ENCODE measurements around the gene ERRFI1. TPM values are rescaled to one million over a fixed set of nuclear protein-coding genes. Genes with fewer than 3 reads are reported as not detected.
A peak's percentile ranks its signal among the peaks of the same experiment; 100 is the strongest.
"Not testable (repeated sequence)": the region's sequence is repeated elsewhere in the genome, so short reads cannot be mapped to it uniquely, and the experiment has no call there.

The ERRFI1 gene
- total RNA-seq = 5.8 TPM
- polyA plus RNA-seq = 1 to 10 TPM in 1 of 4 donors, under 1 TPM in 2, not detected in 1; 0.37 to 1.2 (median 0.75) TPM

GRCh38 chr1:8026153-8026975 is at the start of gene ERRFI1:
Gene ERRFI1, minus strand, starts transcription at chr1:8026309. Its CDS starts 10,690 bp downstream, at chr1:8015619.
- peaks cover 5 to 13% (median 10%) of the 10 kb centered on the region in 4 donors for H3K4me1 Mint-ChIP-seq
- DNase-seq (peak; percentile 82 to 91 (median 86)), ATAC-seq (ENCODE audit: low read depth in 2 of 2) (peak; percentile 90 to 93)
- Histone ChIP-seq H3K27me3 (ENCODE audit: control insufficient read depth, insufficient read depth, low read length) (peaks cover 22% of the 10 kb centered on the region), H3K4me1 (ENCODE audit: control insufficient read depth, insufficient read depth, low read length, poor library complexity, severe bottlenecking) (peaks cover 19% of the 10 kb centered on the region), H3K36me3 (ENCODE audit: control insufficient read depth, insufficient read depth, low read length) (no peaks in the 10 kb centered on the region), H3K4me3 (ENCODE audit: low read depth, low read length) (peak within 1 kb of the TSS; percentile 49), H3K27ac (ENCODE audit: insufficient read depth, low read length, poor library complexity, severe bottlenecking) (no peak within 1 kb of the TSS), H3K9me3 (ENCODE audit: control insufficient read depth in 2 of 2, low read length in 2 of 2) (no peaks in the 10 kb centered on the region)
- no peaks in the 10 kb centered on the region for H3K36me3 Mint-ChIP-seq
- peak within 1 kb of the TSS; percentile 52 to 97 (median 85) for H3K27ac Mint-ChIP-seq
- H3K9me3 Mint-ChIP-seq = peaks cover 0 to 2% (median 0%) of the 10 kb centered on the region in 7 donors
- H3K4me3 Mint-ChIP-seq = peak within 1 kb of the TSS; percentile 77 to 94 (median 86)
- peaks cover 59% of the 10 kb centered on the region for H3K27me3 Mint-ChIP-seq

GRCh38 chr1:8075511-8076051 is 49.5 kb upstream of the ERRFI1 start:
- no peaks in the 10 kb centered on the region for H3K27me3 ChIP-seq (ENCODE audit: control insufficient read depth, insufficient read depth, low read length)
- no peaks in the 10 kb centered on the region for H3K36me3 Mint-ChIP-seq
- DNase-seq = no peak
- no peaks in the 10 kb centered on the region for H3K4me1 ChIP-seq (ENCODE audit: control insufficient read depth, insufficient read depth, low read length, poor library complexity, severe bottlenecking)
- ATAC-seq (ENCODE audit: low read depth in 2 of 2) = no peak
- H3K4me1 Mint-ChIP-seq = peaks cover 0 to 7% (median 5%) of the 10 kb centered on the region in 4 donors
- H3K27ac ChIP-seq (ENCODE audit: insufficient read depth, low read length, poor library complexity, severe bottlenecking) = no peak overlapping the region
- peaks cover 5% of the 10 kb centered on the region for H3K27me3 Mint-ChIP-seq
- H3K36me3 ChIP-seq (ENCODE audit: control insufficient read depth, insufficient read depth, low read length) = no peaks in the 10 kb centered on the region
- no peaks in the 10 kb centered on the region for H3K9me3 ChIP-seq (ENCODE audit: control insufficient read depth in 2 of 2, low read length in 2 of 2)
- no peaks in the 10 kb centered on the region for H3K9me3 Mint-ChIP-seq
- H3K4me3 Mint-ChIP-seq = no peak overlapping the region
- H3K27ac Mint-ChIP-seq = no peak overlapping the region
- no peak overlapping the region for H3K4me3 ChIP-seq (ENCODE audit: low read depth, low read length)

GRCh38 chr1:8073112-8073855 is 47.2 kb upstream of the ERRFI1 start:
- no peak overlapping the region for H3K4me3 ChIP-seq (ENCODE audit: low read depth, low read length)
- H3K4me3 Mint-ChIP-seq = no peak overlapping the region
- H3K4me1 Mint-ChIP-seq = peaks cover 0 to 7% (median 4%) of the 10 kb centered on the region in 4 donors
- no peaks in the 10 kb centered on the region for H3K9me3 ChIP-seq (ENCODE audit: control insufficient read depth in 2 of 2, low read length in 2 of 2)
- no peaks in the 10 kb centered on the region for H3K27me3 ChIP-seq (ENCODE audit: control insufficient read depth, insufficient read depth, low read length)
- ATAC-seq (ENCODE audit: low read depth in 2 of 2) (no peak), DNase-seq (no peak)
- H3K4me1 ChIP-seq (ENCODE audit: control insufficient read depth, insufficient read depth, low read length, poor library complexity, severe bottlenecking) = no peaks in the 10 kb centered on the region
- peak overlapping the region in 1 of 3 donors; percentile 31 for H3K27ac Mint-ChIP-seq
- H3K36me3 Mint-ChIP-seq = no peaks in the 10 kb centered on the region
- H3K36me3 ChIP-seq (ENCODE audit: control insufficient read depth, insufficient read depth, low read length) = no peaks in the 10 kb centered on the region
- H3K27me3 Mint-ChIP-seq = peaks cover 5% of the 10 kb centered on the region
- no peaks in the 10 kb centered on the region for H3K9me3 Mint-ChIP-seq
- no peak overlapping the region for H3K27ac ChIP-seq (ENCODE audit: insufficient read depth, low read length, poor library complexity, severe bottlenecking)

- H3K9me3 Mint-ChIP-seq = no peaks in the 10 kb centered on the region
- no peak overlapping the region for H3K4me3 ChIP-seq (ENCODE audit: low read depth, low read length)
- H3K27ac ChIP-seq (ENCODE audit: insufficient read depth, low read length, poor library complexity, severe bottlenecking) = no peak overlapping the region
- no peaks in the 10 kb centered on the region for H3K9me3 ChIP-seq (ENCODE audit: control insufficient read depth in 2 of 2, low read length in 2 of 2)
- DNase-seq = no peak
- no peaks in the 10 kb centered on the region for H3K36me3 ChIP-seq (ENCODE audit: control insufficient read depth, insufficient read depth, low read length)
- H3K27me3 Mint-ChIP-seq = peaks cover 16% of the 10 kb centered on the region
- no peaks in the 10 kb centered on the region for H3K27me3 ChIP-seq (ENCODE audit: control insufficient read depth, insufficient read depth, low read length)
- no peaks in the 10 kb centered on the region for H3K4me1 ChIP-seq (ENCODE audit: control insufficient read depth, insufficient read depth, low read length, poor library complexity, severe bottlenecking)
- no peaks in the 10 kb centered on the region for H3K36me3 Mint-ChIP-seq
- H3K4me1 Mint-ChIP-seq = peaks cover 0 to 5% (median 0%) of the 10 kb centered on the region in 4 donors
- H3K27ac Mint-ChIP-seq = no peak overlapping the region
- no peak overlapping the region for H3K4me3 Mint-ChIP-seq
- no peak for ATAC-seq (ENCODE audit: low read depth in 2 of 2)
Measured at GRCh38 chr1:8070381-8070811, 44.3 kb upstream of the ERRFI1 start.

- not testable (repeated sequence) for H3K27ac ChIP-seq (ENCODE audit: insufficient read depth, low read length, poor library complexity, severe bottlenecking); ATAC-seq (ENCODE audit: low read depth in 2 of 2); H3K4me1 Mint-ChIP-seq; H3K4me1 ChIP-seq (ENCODE audit: control insufficient read depth, insufficient read depth, low read length, poor library complexity, severe bottlenecking); H3K4me3 ChIP-seq (ENCODE audit: low read depth, low read length); H3K36me3 Mint-ChIP-seq; H3K9me3 ChIP-seq (ENCODE audit: control insufficient read depth in 2 of 2, low read length in 2 of 2); H3K36me3 ChIP-seq (ENCODE audit: control insufficient read depth, insufficient read depth, low read length); H3K9me3 Mint-ChIP-seq; H3K27ac Mint-ChIP-seq; H3K4me3 Mint-ChIP-seq; DNase-seq; H3K27me3 ChIP-seq (ENCODE audit: control insufficient read depth, insufficient read depth, low read length)
- H3K27me3 Mint-ChIP-seq = peaks cover 15% of the 10 kb centered on the region
Measured at GRCh38 chr1:8069614-8070320, 43.7 kb upstream of the ERRFI1 start.

GRCh38 chr1:8065369-8065768 is 39.3 kb upstream of the ERRFI1 start:
- H3K27me3 Mint-ChIP-seq = peaks cover 11% of the 10 kb centered on the region
- H3K9me3 Mint-ChIP-seq = peaks cover 0 to 4% (median 0%) of the 10 kb centered on the region in 7 donors
- Histone ChIP-seq H3K36me3 (ENCODE audit: control insufficient read depth, insufficient read depth, low read length) (no peaks in the 10 kb centered on the region), H3K27ac (ENCODE audit: insufficient read depth, low read length, poor library complexity, severe bottlenecking) (no peak overlapping the region), H3K27me3 (ENCODE audit: control insufficient read depth, insufficient read depth, low read length) (no peaks in the 10 kb centered on the region), H3K4me3 (ENCODE audit: low read depth, low read length) (no peak overlapping the region), H3K9me3 (ENCODE audit: control insufficient read depth in 2 of 2, low read length in 2 of 2) (no peaks in the 10 kb centered on the region), H3K4me1 (ENCODE audit: control insufficient read depth, insufficient read depth, low read length, poor library complexity, severe bottlenecking) (no peaks in the 10 kb centered on the region)
- H3K4me3 Mint-ChIP-seq = no peak overlapping the region
- no peaks in the 10 kb centered on the region for H3K36me3 Mint-ChIP-seq
- ATAC-seq (ENCODE audit: low read depth in 2 of 2) (no peak), DNase-seq (no peak)
- H3K27ac Mint-ChIP-seq = peak overlapping the region in 1 of 3 donors; percentile 48
- no peaks in the 10 kb centered on the region for H3K4me1 Mint-ChIP-seq

- H3K36me3 Mint-ChIP-seq = no peaks in the 10 kb centered on the region
- H3K27me3 ChIP-seq (ENCODE audit: control insufficient read depth, insufficient read depth, low read length) = no peaks in the 10 kb centered on the region
- H3K4me1 ChIP-seq (ENCODE audit: control insufficient read depth, insufficient read depth, low read length, poor library complexity, severe bottlenecking) = no peaks in the 10 kb centered on the region
- no peak overlapping the region for H3K27ac Mint-ChIP-seq
- H3K27ac ChIP-seq (ENCODE audit: insufficient read depth, low read length, poor library complexity, severe bottlenecking) = no peak overlapping the region
- H3K36me3 ChIP-seq (ENCODE audit: control insufficient read depth, insufficient read depth, low read length) = no peaks in the 10 kb centered on the region
- H3K4me3 ChIP-seq (ENCODE audit: low read depth, low read length) = no peak overlapping the region
- DNase-seq (no peak), ATAC-seq (ENCODE audit: low read depth in 2 of 2) (no peak)
- no peaks in the 10 kb centered on the region for H3K9me3 ChIP-seq (ENCODE audit: control insufficient read depth in 2 of 2, low read length in 2 of 2)
- H3K9me3 Mint-ChIP-seq = peaks cover 0 to 4% (median 0%) of the 10 kb centered on the region in 7 donors
- no peaks in the 10 kb centered on the region for H3K4me1 Mint-ChIP-seq
- H3K27me3 Mint-ChIP-seq = peaks cover 11% of the 10 kb centered on the region
- no peak overlapping the region for H3K4me3 Mint-ChIP-seq
Measured at GRCh38 chr1:8063298-8064036, 37.4 kb upstream of the ERRFI1 start.
